ENCODE measurements around the gene SEMA3C.

DNA sequence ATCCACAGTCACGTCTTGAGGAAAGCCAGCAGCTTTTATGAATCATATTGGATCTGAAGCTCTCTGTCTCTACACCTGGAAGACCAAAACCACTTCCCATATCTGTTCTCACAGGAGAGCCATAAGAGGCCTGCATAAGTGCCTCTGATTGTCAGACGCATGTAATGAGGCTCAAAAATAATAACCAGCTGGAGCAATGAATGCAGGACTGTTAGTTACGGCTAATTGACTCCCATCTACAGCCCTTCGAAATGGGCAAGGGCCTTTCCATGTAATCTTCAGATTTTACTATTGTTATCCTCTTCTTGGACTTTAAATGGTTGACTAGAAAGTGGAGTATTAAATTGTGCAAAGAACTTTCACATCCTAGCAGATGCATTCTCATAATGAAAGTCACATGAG, 4.4 kb upstream of the SEMA3C start:
- TF ChIP-seq, protein P1, sequence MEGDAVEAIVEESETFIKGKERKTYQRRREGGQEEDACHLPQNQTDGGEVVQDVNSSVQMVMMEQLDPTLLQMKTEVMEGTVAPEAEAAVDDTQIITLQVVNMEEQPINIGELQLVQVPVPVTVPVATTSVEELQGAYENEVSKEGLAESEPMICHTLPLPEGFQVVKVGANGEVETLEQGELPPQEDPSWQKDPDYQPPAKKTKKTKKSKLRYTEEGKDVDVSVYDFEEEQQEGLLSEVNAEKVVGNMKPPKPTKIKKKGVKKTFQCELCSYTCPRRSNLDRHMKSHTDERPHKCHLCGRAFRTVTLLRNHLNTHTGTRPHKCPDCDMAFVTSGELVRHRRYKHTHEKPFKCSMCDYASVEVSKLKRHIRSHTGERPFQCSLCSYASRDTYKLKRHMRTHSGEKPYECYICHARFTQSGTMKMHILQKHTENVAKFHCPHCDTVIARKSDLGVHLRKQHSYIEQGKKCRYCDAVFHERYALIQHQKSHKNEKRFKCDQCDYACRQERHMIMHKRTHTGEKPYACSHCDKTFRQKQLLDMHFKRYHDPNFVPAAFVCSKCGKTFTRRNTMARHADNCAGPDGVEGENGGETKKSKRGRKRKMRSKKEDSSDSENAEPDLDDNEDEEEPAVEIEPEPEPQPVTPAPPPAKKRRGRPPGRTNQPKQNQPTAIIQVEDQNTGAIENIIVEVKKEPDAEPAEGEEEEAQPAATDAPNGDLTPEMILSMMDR (IDR thresholded peaks at IDR 0.05; ENCODE audit: insufficient read depth, low read depth, low read length) = no peak
- no peak for TF ChIP-seq EZH2 (IDR thresholded peaks at IDR 0.05; ENCODE audit: insufficient read depth, low read length)
